Heart left ventricle (tissue), 13 donors: Measurements from ENCODE around the gene MXI1.

Experiments used
- POLR2A ChIP-seq, 2 donors: fragments of 450-650 bp; IDR thresholded peaks; one replicate each; pipeline ENCODE4 v1.6.1; 2017; ENCODE audit warnings: antibody characterized with exemption in 2 of 2, mild to moderate bottlenecking in 2 of 2, moderate library complexity in 2 of 2
- TF ChIP-seq, protein P1 (sequence below), 12 donors: fragments of 200-600 bp; sonication (generic) in 4 of 12; IDR thresholded peaks; one replicate each; pipeline versions ENCODE4 v1.5.0 to v1.8.0; 2018 to 2022; ENCODE audit warnings: antibody characterized with exemption in 12 of 12, mild to moderate bottlenecking in 5 of 12
- donor health status: ischemic (EF 13 %, LVEDD 7.1; RV severe dilation, severe dysfunction).
- donor health status: DM: no; HTN: yes; CAD: no.
- donor health status: DM: no; HTN: no; CAD: no.
- donor health status: ischemic (EF 25% LVEDD 6.9; RV normal size, moderate dysfunction).
- donor health status: ischemic (EF 25% LVEDD 5.7; RV mildly dilated, moderate dysfunction).
- donor health status: ischemic (EF 35%, LVEDD 5.7; RV mildly dilated, moderate dysfunction).
- donor health status: nonischemic (EF 11% LVEDD 7.7; RV severe dilation, severe dysfunction).
- donor health status: DM: yes; HTN: yes; CAD: no.
- donor health status: PGD.
- donor health status: ischemic (EF 29% LVEDD 5.4; RV normal size, mild dysfunction).
- donor health status: nonischemic (EF 23%, LVEDD 6.1; RV moderate dilation, normal function).

- TF ChIP-seq, protein P1, sequence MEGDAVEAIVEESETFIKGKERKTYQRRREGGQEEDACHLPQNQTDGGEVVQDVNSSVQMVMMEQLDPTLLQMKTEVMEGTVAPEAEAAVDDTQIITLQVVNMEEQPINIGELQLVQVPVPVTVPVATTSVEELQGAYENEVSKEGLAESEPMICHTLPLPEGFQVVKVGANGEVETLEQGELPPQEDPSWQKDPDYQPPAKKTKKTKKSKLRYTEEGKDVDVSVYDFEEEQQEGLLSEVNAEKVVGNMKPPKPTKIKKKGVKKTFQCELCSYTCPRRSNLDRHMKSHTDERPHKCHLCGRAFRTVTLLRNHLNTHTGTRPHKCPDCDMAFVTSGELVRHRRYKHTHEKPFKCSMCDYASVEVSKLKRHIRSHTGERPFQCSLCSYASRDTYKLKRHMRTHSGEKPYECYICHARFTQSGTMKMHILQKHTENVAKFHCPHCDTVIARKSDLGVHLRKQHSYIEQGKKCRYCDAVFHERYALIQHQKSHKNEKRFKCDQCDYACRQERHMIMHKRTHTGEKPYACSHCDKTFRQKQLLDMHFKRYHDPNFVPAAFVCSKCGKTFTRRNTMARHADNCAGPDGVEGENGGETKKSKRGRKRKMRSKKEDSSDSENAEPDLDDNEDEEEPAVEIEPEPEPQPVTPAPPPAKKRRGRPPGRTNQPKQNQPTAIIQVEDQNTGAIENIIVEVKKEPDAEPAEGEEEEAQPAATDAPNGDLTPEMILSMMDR (IDR thresholded peaks at IDR 0.05) = no peak
- TF ChIP-seq POLR2A (IDR thresholded peaks at IDR 0.05) = no peak
Observed at GRCh38 chr10:110285501-110285900, 78.1 kb downstream of the MXI1 start.
